NK-92 treated with Interleukin-12 subunit alpha and Interleukin-12 subunit beta, amount 100 ng/mL, for 24 hours (cell line): ENCODE measurements around the gene CCKAR.

Source experiments
- DNase-seq: peaks from one replicate; lab custom pipeline; 2025; lab: John Stamatoyannopoulos, UW

The CCKAR gene

DNA sequence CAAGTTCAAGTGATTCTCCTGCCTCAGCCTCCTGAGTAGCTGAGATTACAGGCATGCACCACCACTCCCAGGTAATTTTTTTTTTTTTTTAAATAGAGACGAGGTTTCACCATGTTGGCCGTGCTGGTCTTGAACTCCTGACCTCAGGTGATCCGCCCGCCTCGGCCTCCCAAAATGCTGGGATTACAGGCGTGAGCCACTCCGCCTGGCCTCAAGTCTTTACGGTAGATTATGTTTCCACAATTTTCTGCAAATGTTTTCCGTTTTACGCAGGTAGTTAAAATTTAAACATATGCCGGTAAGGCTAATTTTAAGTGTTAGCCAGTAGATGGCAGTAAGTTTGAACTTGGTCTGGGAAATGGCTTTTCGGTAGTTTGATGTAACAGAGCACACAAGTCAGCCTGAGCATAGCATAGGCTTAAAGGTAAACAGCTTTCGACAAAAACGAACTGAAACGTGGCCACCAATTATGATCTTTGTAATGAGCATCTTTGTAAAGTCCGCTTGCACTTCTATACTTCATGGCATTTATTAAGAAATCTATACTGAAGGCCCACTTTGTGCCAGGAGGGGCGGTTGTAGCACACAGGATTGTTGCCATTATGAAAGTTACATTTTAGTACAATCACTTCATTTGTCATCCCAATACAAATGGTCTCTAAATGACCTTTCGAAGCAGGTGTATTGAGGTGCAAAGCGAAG lies 31.1 kb downstream of the CCKAR start:
- DNase-seq = no peak

DNA sequence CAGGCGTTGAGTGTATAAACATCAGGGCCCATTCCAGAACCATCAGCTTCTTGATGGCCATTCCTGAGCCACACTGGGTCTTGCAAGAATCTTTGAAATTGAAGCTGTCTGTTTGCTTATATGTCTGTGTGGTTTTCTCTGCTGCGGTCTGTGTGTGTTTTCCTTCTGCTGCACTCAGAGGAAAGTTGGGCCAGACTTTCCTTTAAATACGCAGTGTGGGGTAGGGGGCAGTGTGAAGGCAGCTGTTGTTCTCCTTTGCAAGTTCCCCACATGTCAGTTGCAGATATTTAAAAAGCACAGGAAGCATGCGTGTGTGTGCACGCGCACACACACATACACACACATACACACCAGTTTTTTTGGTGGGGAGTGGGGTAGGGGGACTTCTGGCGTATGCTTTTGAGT lies 32.1 kb downstream of the CCKAR start:
- no peak for DNase-seq

DNA sequence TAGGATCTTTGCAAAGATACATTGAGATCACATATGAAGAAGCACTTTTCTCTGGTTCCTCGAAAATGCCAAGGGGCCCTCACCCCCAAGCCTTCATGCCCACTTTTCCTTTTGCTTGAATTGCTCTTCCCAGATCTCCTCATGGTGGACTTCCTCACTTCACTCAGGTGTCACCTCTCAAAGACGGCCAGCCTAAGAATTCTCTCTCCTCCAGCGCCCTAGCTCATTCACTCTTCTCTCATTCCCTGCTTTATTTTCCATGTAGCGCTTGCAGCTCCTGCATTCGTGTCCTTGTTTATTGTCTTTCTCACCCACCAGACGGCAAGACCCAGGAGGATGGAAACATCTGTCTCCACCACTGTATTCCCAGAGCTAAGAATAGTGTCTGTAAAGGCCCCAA lies 32.9 kb downstream of the CCKAR start:
- DNase-seq = no peak

DNA sequence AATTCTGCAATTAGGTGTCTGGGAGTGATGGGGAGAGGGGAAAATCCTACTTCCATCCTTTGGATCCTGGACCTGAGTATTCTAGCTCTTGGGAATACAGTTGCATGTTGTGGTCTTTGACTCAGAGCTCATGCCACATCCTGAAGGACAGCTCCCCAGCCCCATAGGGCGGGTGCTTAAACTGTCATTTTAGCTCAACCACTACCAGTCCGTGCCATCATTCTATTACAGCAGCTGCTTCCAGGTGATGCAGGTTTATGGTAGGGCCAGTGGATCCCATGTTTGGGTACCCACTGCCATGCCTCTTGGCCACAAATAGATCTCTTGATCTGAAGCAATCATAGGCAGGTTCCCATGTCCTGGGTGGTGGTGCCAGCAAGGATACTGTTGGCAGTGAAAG lies 34.7 kb downstream of the CCKAR start:
- DNase-seq = no peak

DNA sequence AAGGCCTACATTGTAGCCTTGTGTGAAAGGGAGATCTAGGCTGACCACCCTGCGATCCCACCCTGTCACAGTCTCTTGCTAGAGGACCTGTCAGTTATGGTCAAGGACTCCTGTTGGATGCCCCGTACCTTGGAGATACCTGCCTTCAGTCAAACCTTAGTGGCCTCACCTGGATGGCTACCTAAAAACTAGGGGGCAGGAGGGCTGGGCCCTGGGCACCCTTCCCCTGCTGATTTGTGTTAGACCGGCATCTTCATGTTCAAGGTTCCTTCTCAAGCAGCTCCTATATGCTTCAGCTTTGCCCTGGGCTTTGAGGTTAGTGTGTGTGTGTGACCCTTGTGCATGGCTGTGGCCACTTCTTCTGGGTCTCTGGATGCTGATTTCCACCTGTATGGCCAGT lies 35.3 kb downstream of the CCKAR start:
- DNase-seq = no peak

DNA sequence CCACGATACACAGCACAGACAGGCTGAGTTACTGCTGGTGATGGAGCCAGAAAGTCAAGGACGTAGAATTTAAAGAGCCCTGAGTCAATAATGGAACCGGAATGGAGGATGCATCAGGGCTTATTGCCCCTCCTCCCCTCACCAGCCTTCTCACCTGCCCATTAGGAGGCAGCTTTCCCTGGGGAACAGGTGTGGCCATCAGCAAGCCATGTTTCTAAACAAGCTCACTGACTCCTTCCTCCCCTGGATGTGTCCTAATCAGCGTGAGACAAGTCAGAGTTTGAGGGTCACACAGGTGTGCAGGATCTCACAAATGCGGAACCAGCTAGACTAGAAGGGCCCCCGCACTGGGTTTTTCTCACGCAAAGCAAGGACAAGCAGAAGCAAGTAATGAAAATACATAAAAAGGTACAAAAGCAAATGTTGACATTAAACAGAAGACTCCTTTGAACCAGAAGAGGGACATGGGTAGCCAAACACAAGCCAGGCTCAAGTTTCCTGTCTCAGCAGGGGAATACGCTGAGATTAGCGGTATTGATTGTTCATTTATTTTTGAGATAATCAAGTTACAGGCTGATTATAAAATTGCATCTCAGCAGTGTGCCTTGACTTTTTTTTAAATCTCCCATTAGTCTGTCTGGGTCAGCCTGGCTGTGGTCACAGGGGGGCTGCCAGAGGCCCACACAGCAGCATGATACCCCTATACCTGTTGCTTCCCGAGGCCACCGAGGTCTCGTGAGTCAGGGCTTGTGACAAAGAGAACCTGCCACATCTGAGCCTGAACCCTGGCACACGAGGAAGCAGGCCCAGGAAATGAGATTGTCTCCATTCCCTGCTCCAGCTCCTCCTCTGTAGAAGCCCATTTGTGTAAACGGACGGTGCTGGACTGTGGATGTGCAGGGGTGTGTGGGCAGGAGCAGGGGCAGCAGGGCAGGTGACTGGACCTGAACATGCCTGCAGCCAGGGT lies 37.4 kb downstream of the CCKAR start:
- DNase-seq = no peak

DNA sequence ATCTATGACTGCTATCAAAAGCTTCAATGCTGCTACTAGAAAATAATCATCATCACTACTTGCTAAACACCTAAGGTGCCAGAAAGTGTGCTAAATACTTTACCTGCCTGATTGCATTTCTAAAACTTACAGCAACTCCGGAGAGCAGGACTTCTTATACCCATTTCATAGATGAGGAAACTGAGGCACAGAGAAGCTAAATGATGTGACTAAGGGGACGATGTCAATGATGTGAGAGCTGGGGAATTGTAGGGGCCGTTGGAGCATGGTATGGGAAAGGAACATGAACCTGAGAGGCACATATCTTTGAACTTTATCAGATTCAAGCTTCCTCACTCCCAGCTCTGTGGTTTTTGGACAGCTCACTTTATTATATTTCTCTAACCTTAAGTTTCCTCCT lies 38.7 kb downstream of the CCKAR start:
- DNase-seq = no peak

DNA sequence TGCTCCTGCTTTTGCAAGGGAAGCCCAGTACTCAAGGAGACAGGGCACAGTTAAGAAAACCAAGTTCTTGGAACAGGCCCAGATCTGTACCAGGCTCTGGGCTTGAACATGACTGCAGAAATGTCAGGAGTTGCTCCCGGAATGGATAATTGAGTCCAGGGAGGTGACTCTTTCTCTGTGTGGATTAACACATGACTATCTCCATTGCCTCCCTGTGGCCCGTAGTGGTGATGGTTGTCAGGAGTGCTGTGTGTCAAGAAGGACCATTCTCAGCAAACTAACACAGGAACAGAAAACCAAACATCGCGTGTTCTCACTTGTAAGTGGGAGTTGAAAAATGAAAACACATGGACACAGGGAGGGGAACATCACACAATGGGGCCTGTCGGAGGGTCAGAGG lies 39.9 kb downstream of the CCKAR start:
- DNase-seq = no peak

DNA sequence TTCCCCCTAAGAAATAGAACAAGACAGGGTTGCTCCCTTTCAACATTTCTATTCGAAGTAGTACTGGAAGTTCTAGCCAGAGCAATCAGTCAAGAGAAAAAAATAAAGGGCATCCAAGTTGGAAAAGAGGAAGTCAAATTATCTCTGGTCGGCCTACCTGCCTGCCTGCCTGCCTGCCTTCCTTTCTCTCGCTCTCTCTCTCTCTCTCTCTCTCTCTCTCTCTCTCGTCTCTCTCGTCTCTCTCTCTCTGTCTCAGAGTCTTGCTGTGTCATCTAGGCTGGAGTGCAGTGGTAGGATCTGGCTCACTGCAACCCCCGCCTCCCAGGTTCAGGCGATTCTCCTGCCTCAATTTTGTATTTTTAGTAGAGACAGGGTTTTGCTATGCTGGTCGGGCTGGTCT lies 42.9 kb downstream of the CCKAR start:
- DNase-seq = no peak

DNA sequence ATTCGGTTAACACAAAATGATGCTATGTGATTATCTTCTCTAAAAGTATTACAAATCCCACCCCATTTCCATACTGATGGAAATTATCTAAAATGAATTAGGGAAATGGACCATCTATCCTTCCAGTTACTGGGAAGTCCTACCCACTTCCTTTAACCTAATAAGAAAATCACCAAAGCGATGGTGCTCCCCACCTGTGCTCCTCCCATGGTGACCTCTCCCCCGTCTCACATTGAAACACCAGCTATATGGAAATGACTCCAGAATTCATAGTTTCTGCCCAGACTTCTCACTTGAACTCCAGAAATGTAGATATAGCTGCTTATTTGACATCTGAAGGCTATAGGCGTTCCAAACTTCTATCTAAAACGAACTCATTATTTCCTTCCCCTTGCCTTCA lies 48.5 kb downstream of the CCKAR start:
- no peak for DNase-seq

DNA sequence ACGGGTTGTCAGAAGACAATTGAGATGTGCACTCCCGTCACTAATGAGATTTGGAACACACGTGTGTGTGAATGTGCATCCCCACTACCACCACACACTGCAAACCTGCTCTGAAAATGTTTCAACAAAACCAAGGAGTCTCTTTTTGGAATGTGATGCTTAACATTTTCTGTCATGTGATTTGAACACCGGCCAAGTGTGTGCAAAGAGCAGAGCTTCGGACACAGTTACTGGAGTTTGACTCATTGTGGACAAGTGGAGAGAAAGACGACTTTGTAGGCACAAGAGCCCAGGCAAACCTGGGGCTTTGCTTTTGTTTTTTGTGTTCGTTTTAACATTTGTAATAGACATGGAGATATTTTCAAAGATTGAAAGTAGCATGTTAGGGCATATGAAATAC lies 49.2 kb downstream of the CCKAR start:
- no peak for DNase-seq

DNA sequence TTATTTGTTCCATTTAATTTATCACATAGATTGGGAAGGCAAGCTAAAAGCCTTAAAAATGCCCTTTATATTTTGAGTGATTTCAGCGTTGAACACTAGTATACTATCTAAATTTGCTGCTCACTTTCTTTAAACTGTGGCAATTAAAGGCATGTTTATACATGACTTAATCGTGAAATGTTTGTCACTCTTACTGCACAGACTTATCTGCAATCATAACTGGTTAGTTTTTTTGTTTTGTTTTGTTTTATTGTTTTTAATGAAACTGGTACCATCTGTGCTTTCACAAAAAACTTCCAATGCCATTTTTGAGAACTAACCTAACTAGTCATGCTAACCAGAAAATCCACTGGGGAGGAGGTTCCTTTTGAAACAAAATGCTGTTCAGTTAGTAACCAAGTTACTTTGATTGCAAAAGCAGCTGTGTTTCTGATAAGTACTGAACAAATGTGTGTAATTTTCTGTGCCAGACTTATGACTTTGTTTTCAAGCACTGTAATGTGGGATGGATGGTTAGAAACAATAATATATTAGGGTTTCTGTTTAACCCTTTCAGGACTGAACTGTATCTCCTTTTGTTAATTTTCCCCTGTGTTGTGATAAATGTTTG lies 56.1 kb downstream of the CCKAR start:
- no peak for DNase-seq

DNA sequence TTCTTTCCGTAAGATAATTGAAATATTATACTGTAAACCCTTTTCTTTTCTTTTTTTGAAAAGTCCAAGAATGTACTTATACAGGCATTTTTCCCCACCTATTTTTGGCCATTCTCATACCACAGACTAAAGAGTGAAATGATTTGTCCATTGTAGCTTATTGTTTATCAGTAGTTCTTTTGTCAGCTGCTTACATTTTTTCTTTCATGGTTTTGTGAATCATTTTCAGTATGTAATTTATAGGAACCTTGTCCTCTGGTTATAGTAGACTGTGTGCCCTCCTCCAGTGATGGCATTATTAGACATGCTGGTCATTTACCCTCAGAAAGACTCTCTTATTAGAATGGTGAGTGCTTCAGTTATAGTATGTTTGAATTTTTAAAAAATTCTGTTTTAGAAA lies 56.7 kb downstream of the CCKAR start:
- no peak for DNase-seq

DNA sequence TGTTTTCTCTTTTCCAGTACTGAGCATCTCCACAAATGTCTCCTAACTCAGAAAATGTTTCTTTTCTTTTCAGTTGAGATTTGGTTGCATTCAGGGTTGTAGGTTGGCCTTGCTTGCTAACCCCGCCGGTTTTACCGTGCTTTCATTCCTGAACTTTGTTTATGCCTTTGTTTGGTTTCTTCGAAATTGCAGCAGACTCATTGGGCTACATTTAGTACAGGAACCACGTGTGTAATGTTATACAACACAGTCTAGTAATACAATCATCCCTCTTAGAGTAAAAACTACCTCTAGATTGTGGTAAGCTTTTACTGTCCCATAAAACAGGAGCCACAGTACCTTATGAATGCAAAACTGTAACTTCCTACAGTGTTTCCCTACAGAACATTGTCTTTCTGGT lies 57.9 kb downstream of the CCKAR start:
- DNase-seq = no peak

DNA sequence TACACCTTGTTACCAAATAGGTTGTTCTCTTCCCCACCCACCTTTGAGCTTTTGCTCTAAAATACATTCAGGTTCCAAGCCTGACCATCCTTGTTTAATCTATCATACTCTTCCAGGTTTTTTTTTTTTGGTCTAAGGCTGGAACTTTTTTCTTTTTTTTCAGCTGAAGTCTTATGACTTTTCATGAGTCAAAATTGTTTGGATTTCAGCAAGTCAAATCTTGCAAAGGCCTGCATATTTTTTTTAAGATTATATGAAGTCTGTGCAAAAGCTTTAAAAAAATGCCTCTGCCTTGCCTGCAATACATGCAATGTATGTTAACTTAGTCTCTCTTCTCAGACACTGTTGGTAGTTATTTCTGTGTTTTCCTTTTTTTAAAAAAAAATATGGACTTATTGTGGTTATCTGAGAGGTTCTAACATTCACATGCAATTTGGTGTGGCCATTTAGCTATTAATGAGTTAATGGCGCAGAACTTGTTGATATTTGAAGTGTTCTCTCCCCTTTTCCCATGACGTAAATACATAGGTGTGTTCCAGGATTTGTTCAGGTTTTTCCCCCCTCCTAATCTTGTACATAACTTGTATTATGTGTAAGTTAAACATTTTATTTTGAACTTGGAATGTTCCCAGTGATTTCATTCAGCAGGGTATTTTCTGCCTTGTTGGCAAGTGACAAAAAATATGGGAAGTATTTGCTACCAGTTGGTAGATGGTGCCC lies 58.7 kb downstream of the CCKAR start:
- DNase-seq = no peak
